Measurements from ENCODE around the gene EVI2A. TPM values are rescaled to one million over a fixed set of nuclear protein-coding genes. Genes with fewer than 3 reads are reported as not detected.

Gene EVI2A
- total RNA-seq, 1 donor from 2014 or later = 1.1 TPM

- TF ChIP-seq EZH2 (IDR thresholded peaks at IDR 0.05; ENCODE audit: insufficient read depth, low read length) (no peak), CTCF (IDR thresholded peaks at IDR 0.05; ENCODE audit: insufficient read depth, low read depth, low read length) (no peak)
- Histone ChIP-seq H2AFZ (ENCODE audit: low read depth, low read length) (no peak within 1 kb of the TSS), H3K9ac (ENCODE audit: low read length) (no peak within 1 kb of the TSS), H3K27ac (ENCODE audit: low read depth, low read length) (no peak within 1 kb of the TSS), H3K4me1 (ENCODE audit: insufficient read depth, low read length) (no peaks in the 10 kb centered on the region), H3K9me3 (ENCODE audit: insufficient read depth, low read depth, low read length) (no peaks in the 10 kb centered on the region), H3K27me3 (ENCODE audit: insufficient read depth, low read length) (no peaks in the 10 kb centered on the region), H4K20me1 (ENCODE audit: insufficient read depth, low read length) (peaks cover 10% of the 10 kb centered on the region), H3K4me3 (ENCODE audit: insufficient read depth, low read depth, low read length) (no peak within 1 kb of the TSS), H3K79me2 (ENCODE audit: insufficient read depth, low read length) (no peaks in the 10 kb centered on the region), H3K36me3 (ENCODE audit: insufficient read depth, low read length) (no peaks in the 10 kb centered on the region), H3K4me2 (ENCODE audit: low read length) (no peak within 1 kb of the TSS)
- FAIRE-seq (no peak), DNase-seq (ENCODE audit: low read depth) (no peak)
- Mint-ChIP-seq H3K9me3 (ENCODE audit: unreplicated experiment) (no peaks in the 10 kb centered on the region), H3K27ac (ENCODE audit: unreplicated experiment) (no peak within 1 kb of the TSS), H3K27me3 (ENCODE audit: low read depth, unreplicated experiment) (no peaks in the 10 kb centered on the region), H3K36me3 (ENCODE audit: low read depth, unreplicated experiment) (peaks cover 1% of the 10 kb centered on the region), H3K4me3 (ENCODE audit: unreplicated experiment) (no peak within 1 kb of the TSS), H3K4me1 (ENCODE audit: low read depth, unreplicated experiment) (peaks cover 18% of the 10 kb centered on the region)
These were observed 24.3 kb downstream of the EVI2A start, which contains the start of gene OMG for GRCh38 chr17:31297090-31297489. Gene OMG, minus strand, starts transcription at chr17:31297239. Its CDS starts 908 bp downstream, at chr17:31296331.

- no peak overlapping the region for H3K4me2 ChIP-seq (ENCODE audit: low read length)
- Mint-ChIP-seq H3K9me3 (ENCODE audit: unreplicated experiment) (no peaks in the 10 kb centered on the region), H3K4me1 (ENCODE audit: low read depth, unreplicated experiment) (peaks cover 19% of the 10 kb centered on the region), H3K27me3 (ENCODE audit: low read depth, unreplicated experiment) (no peaks in the 10 kb centered on the region), H3K36me3 (ENCODE audit: low read depth, unreplicated experiment) (peaks cover 6% of the 10 kb centered on the region), H3K27ac (ENCODE audit: unreplicated experiment) (no peak overlapping the region), H3K4me3 (ENCODE audit: unreplicated experiment) (no peak overlapping the region)
- TF ChIP-seq CTCF (IDR thresholded peaks at IDR 0.05; ENCODE audit: insufficient read depth, low read depth, low read length) (no peak), EZH2 (IDR thresholded peaks at IDR 0.05; ENCODE audit: insufficient read depth, low read length) (no peak)
- H3K9me3 ChIP-seq (ENCODE audit: insufficient read depth, low read depth, low read length) = no peaks in the 10 kb centered on the region
- no peak overlapping the region for H3K4me3 ChIP-seq (ENCODE audit: insufficient read depth, low read depth, low read length)
- H2AFZ ChIP-seq (ENCODE audit: low read depth, low read length) = no peak overlapping the region
- no peaks in the 10 kb centered on the region for H3K36me3 ChIP-seq (ENCODE audit: insufficient read depth, low read length)
- no peaks in the 10 kb centered on the region for H3K27me3 ChIP-seq (ENCODE audit: insufficient read depth, low read length)
- no peak for DNase-seq (ENCODE audit: low read depth)
- no peak for FAIRE-seq
- no peak overlapping the region for H3K9ac ChIP-seq (ENCODE audit: low read length)
- peaks cover 10% of the 10 kb centered on the region for H4K20me1 ChIP-seq (ENCODE audit: insufficient read depth, low read length)
- H3K4me1 ChIP-seq (ENCODE audit: insufficient read depth, low read length) = no peaks in the 10 kb centered on the region
- no peak overlapping the region for H3K27ac ChIP-seq (ENCODE audit: low read depth, low read length)
- H3K79me2 ChIP-seq (ENCODE audit: insufficient read depth, low read length) = no peaks in the 10 kb centered on the region
These were observed 25.3 kb downstream of the EVI2A start for GRCh38 chr17:31296142-31296541.

- Mint-ChIP-seq H3K27ac (ENCODE audit: unreplicated experiment) (no peak overlapping the region), H3K27me3 (ENCODE audit: low read depth, unreplicated experiment) (no peaks in the 10 kb centered on the region), H3K4me1 (ENCODE audit: low read depth, unreplicated experiment) (peaks cover 19% of the 10 kb centered on the region), H3K36me3 (ENCODE audit: low read depth, unreplicated experiment) (peaks cover 6% of the 10 kb centered on the region), H3K9me3 (ENCODE audit: unreplicated experiment) (no peaks in the 10 kb centered on the region), H3K4me3 (ENCODE audit: unreplicated experiment) (no peak overlapping the region)
- TF ChIP-seq CTCF (IDR thresholded peaks at IDR 0.05; ENCODE audit: insufficient read depth, low read depth, low read length) (no peak), EZH2 (IDR thresholded peaks at IDR 0.05; ENCODE audit: insufficient read depth, low read length) (no peak)
- H2AFZ ChIP-seq (ENCODE audit: low read depth, low read length) = no peak overlapping the region
- H3K27ac ChIP-seq (ENCODE audit: low read depth, low read length) = no peak overlapping the region
- no peaks in the 10 kb centered on the region for H3K79me2 ChIP-seq (ENCODE audit: insufficient read depth, low read length)
- H3K9me3 ChIP-seq (ENCODE audit: insufficient read depth, low read depth, low read length) = no peaks in the 10 kb centered on the region
- no peak for DNase-seq (ENCODE audit: low read depth)
- no peak overlapping the region for H3K4me3 ChIP-seq (ENCODE audit: insufficient read depth, low read depth, low read length)
- peaks cover under 1% of the 10 kb centered on the region for H3K36me3 ChIP-seq (ENCODE audit: insufficient read depth, low read length)
- no peaks in the 10 kb centered on the region for H3K4me1 ChIP-seq (ENCODE audit: insufficient read depth, low read length)
- H3K9ac ChIP-seq (ENCODE audit: low read length) = no peak overlapping the region
- H3K4me2 ChIP-seq (ENCODE audit: low read length) = no peak overlapping the region
- H3K27me3 ChIP-seq (ENCODE audit: insufficient read depth, low read length) = no peaks in the 10 kb centered on the region
- FAIRE-seq = no peak
- peaks cover 10% of the 10 kb centered on the region for H4K20me1 ChIP-seq (ENCODE audit: insufficient read depth, low read length)
These were observed 25.9 kb downstream of the EVI2A start for GRCh38 chr17:31295489-31295871.
